NOMO-1 treated with DMSO at 0.1 percent for 48 hours (cell line): ENCODE data around the gene POLD3.
"Not testable (repeated sequence)": the region's sequence is repeated elsewhere in the genome, so short reads cannot be mapped to it uniquely, and the experiment has no call there.

Source experiments
- DNase-seq: peaks from one replicate; lab custom pipeline; 2025; ENCODE audit not compliant: unreplicated experiment; lab: John Stamatoyannopoulos, UW

POLD3 gene

DNA sequence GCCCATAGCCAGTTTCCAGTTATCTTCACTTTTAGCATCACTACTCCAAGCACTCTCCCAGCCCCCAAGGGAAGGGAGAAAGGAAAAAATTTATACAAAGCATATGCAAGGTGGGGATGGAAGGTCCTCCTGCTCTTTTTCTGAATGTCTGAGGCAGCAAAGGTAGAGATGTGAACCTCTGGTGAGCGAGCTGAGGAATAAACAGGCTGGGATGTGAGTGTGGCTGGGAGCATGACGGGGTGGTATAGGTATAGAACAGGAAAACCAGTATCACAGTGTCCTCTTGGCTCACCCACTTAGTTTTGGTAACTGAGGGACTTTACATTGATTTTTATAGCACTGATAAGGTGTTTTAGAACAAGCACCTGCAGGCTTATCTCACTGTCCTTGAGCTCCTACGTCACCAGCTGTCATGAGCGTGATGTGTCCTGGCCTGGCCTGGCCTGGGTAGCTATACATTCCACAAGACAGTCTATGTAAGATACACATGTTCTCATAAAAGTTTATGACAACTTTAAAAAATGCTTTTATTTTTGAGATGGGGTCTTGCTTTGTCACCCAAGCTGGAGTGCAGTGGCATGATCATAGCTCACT lies 10.3 kb upstream of the POLD3 start:
- DNase-seq: no peak

DNA sequence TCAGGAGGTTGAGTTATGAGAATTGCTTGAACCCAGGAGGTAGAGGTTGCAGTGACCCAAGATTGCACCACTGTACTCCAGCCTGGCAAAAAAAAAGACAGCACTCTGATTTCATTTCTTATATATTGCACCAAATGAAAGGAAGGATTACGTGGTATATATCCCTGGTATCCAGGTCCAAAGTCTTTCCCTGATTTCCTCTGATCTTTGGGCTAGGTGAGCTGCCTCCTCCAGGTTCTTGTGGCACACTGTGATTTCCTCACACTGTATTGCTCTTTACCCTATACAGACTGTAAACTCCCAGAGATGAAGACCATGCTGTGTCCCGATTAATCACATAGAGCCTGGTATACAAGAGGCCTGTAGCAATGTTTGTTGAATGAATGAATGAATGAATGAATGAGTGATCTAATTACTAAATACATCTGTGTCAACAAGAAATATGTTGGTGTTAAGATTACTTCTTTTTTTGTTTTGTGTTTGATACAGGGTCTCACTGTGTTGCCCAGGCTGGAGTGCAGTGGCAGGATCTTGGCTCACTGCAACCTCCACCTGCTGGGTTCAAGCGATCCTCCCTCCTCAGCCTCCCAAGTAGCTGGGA lies 9.3 kb upstream of the POLD3 start:
- no peak for DNase-seq

DNA sequence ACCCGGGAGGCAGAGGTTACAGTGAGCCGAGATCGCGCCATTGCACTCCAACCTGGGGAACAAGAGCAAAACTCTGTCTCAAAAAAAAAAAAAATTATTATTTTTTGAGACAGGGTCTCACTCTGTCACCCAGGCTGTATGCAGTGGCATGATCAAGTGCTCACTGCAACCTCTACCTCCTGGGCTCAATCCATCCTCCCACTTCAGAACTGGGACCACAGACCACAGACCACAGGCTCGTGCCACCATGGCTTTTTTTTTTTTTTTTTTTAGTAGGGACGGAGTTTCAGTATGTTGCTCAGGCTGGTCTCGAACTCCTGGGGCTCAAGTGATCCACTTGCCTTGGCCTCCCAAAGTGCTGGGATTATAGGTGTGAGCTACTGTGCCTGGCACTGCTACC lies 1.9 kb upstream of the POLD3 start:
- not testable (repeated sequence) for DNase-seq

DNA sequence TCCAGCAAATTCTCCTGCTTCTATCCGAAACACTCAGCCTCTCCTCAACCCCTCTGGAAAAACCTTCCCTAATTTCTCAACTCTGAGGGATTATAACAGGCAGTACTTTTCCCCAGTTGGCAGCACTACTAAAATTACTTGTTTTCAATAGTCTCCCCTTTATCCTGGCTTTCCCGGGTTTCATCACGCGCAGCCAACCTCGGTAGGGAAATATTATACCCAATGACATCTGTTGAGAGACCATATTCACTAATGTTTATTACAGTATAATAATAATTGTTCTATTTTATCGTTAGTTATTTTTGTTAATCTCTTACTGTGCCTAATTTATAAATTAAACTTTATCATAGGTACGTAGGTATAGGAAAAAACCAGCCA lies 330 bp upstream of the POLD3 start:
- DNase-seq: no peak

DNA sequence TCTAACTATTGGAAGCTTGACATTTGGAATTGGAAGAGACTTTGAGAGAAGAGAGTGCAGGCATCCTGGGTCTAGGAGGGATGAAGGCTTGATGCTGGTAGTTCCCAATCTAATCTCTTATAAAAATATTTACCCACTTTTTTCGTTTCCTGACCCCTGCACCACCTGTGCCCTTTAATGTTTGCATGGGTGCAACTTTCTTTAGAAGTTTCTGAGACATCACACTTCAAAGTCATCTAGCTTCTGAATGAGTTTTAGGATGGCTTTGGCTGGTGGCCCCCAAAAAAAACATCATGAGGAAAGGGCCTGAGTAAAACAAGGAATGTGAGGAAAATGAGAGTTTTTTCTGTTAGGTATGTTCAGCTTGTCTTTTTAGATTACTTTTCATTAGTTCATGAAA lies 1.1 kb downstream of the POLD3 start:
- DNase-seq: no peak

DNA sequence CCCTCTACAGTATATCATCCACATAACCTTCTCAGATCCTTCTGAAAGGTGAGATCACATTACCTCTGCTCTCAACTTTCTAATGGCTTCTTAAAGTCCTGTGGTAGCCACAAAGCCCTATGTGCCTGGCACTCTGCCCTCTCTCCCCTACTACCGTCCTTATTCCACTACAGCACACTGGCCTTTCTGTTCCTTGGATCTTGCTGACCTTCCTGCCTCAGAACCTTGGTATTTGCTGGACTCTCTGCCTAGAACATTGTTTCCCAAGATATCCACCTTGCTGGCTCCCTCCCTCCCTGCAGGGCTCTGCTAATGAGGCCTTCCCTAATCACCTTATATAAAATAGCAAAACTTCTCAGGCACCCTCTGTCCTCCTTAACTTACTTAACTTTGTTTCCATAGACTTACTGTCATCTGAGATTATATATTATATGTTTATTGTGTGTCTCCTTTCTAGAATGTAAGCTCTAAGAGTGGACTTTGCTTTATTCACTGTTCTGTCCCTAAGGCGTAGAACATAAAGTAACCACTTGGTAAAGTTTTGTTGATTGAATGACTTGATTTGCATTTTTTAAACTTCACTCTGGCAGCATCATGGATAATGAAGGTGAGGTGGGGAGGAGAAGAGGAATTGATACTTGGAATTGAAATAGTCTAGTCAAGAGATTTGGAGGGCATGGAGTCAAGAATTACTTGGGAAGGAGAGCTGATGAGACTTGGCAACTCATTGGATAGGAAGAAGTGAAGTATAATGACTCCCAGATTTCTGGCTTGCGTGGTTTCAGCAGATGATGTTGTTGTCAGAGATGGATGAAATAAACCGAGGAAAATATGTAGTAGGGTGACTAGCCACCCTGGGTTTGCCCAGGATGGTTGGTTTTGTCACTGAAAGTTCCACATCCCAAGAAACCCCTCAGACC lies 10.5 kb downstream of the POLD3 start:
- DNase-seq: no peak

DNA sequence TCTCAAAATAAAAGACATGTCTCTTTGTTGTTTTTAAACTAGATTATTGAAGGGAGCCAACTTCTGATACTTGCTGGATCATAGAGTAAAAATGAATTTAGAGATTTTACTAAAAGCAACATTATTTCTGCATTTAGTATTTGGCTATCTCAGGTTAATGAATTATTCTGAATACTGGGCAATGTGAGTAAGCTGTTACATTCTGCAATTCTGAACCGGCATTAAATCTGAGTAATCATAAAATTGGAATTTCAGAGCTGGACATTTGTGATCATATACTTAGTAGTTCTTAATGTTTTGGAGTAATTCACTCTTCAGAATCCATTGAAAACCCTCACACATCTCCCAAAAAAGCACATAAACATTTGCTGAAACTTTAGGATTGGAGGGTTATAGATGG lies 11.5 kb downstream of the POLD3 start:
- DNase-seq: no peak

DNA sequence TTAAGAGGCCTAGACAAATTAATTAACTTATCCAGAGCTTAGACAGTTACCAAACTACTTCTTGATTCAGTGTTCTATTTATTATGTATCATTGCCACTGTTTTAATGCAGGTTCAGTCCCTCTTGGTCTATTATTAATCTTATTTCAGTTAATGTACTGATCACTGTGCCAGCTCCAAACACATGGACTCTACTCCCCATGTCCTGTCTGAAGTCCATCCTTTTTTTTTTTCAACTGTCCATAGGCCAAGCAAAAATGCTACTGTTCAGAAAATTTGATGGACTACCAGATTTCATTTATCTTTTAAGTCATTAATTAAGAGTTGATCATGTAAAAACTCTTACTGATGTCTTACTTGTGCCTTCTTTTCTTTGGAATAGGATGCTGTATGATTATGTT lies 11.9 kb downstream of the POLD3 start:
- DNase-seq: no peak

DNA sequence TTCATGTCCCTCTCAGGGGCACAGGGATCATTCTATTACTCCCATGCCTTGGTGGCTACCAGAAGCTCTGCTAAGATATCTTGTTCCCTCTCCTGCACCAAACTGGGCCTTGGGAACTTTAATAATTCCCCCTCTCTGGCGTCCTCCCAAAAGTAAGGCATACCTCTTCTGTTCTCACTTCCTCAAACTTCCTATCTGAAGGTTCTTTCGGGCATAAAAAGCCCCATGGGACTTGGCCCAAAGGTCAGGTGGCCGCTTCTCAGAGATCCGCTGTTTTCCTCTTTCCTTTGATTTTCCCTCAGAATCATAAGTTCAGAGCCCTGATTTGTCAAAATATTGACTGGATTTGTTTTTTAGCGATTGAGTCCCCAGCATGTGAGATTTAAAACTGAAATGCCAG lies 13.0 kb downstream of the POLD3 start:
- no peak for DNase-seq

DNA sequence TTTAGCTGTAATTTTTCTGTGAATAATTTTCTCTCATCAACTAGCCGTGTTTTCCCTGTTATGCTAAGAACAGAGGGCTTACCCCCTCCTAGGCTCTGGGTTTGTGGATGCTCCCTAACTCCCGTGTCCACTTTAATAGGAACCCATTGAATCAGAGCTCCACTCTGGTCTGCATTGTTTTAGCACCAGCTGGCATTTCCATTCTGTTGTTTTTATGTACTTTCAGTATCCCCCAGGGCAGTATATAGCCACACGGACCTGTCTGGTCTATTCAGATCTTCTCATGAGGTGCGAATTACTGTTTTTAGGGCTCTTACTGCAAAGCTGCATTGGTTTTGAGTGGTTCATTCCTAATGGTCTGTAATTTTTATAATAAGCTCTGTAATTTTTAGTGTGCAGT lies 16.0 kb downstream of the POLD3 start:
- DNase-seq: no peak

DNA sequence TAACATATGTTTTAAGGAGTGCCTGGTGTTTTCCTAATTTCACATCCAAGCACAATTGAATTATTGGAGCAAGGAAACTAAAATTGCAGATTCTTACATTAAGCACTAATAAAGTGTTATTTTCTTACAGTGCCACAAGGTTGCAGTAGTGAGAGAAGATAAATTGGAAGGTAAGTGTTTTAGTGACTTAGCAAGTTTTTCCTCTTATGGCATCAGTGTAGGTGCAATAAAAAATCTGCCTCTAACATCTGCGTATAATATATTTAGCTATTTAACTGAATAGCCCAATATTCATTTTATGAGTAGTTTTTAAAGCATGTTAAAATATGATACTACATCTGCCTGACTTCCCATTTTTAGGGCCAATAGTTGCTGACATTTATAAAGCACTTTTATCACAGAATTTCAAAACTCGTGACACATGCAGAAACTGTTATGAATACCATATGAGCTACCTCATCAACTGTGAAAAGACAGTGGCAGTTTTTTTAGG lies 19.0 kb downstream of the POLD3 start:
- DNase-seq: peak; percentile 34

DNA sequence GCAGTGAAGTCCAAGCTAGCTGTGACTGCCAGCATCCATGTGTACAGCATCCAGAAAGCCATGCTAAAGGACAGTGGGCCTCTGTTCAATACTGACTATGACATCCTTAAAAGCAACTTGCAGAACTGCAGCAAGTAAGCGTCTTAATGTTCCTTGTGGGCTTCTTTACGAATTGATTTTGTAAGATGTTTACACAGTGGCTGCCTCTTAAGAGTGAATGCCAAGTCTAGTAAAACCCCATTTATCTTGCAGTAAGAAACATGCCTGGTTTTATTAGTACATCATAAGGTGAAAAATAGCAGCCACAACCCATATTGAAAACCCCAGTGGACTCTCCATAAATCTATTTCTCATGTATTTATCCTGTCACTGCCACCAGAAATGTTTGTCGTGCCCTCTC lies 20.5 kb downstream of the POLD3 start:
- no peak for DNase-seq

DNA sequence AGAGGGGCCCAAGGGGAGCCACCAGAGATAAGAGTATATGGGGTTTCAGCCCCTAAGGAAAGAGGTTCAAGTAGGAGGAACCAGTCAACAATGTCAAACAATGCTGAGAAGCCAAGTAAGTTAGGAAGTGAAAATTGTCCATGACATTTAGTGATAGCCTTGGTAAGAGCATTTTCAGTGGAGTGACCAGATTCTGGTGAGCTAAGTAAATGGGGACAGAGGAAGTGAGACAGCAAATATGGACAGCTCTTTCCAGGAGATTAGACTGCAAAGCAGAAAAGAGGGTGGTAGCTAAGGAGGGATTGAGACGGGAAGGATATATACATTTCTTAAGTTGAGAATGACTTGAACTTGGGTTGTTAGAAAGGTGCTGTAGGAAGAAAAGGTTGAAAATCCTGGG lies 22.9 kb downstream of the POLD3 start:
- DNase-seq: no peak

DNA sequence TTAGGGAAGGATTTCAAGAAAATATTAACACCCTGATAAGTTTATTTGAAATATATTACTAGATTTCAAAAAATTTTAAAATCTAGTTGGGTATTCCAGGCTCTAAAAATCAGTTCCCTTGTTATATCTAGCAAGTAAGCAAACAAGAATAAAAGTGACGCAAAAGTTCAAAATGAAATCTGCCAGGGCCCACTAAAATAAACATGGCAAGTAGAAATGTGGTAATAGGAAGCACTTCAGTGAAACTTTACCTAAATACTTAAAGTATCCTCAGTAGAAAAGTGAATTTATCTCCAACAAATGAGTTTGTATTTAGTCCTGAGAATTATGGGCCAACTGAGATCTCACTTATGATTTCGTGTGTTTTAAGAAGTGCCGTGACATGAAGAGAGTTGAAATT lies 23.6 kb downstream of the POLD3 start:
- no peak for DNase-seq

DNA sequence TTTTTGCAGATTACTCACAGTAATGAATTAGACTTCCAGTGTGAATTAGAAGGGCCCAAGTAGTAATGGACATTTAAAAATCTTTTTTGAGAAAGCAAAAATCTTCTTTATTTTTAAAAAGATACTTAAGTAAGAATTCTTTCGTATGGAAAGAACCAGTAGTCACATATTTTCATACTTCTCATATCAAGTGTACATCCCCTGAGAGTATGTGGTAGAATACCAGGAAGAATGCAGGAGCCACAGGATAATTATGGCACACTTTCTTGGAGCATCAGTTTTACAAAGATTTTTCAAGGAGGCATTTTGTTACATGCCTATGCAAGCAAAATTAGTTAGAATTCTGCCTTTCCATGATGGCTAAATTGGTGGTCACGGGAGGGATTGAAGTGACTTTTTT lies 28.1 kb downstream of the POLD3 start:
- DNase-seq: no peak

DNA sequence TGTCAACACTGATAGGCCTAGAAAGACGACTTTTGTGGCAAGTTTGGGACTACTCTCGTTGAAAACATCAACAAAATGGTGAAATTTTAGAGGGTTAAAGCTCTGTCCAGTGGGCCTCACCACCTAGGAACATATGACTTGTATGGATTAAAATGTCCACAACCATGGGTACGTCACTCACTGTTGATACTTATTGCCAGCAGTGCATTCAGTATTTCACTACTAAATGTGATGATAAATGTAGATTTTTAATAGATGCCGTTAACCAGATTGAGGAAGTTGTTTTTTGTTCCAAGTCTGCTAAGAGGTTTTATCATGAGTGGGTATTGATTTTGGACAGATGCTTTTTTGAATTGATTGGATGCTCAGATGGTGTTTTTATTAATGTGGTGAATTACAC lies 33.7 kb downstream of the POLD3 start:
- DNase-seq: no peak

DNA sequence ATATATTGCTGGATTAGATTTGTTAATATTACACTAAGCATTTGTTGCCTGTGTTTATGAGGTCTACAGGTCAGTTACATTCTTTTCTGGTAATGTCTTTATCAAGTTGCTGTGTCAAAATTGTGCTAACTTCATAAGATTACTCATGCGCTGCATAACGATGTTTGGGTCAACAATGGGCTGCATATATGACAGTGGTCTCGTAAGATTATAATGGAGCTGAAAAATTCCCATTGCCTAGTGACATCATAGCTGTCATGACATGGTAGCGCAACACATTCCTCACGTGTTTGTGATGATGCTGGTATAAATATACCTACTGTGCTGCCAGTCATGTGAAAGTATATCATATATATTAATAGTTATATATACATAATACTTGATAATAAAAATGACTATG lies 34.2 kb downstream of the POLD3 start:
- DNase-seq: no peak

DNA sequence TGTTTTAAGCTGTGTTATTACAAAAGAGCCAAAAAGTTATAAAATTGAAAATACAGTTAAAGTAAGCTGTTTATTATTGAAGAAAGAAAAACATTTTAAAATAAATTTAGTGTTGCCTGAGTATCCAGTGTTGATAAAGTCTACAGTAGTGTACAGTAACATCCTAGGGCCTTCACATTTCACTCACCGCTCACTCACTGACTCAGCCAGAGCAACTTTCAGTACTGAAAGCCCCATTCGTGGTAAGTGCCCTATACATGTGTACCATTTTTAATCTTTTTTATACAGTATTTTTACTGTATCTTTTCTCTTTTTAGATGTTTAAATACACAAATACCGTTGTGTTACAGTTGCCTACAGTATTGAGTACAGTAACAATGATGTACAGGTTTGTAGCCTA lies 35.0 kb downstream of the POLD3 start:
- DNase-seq: no peak

DNA sequence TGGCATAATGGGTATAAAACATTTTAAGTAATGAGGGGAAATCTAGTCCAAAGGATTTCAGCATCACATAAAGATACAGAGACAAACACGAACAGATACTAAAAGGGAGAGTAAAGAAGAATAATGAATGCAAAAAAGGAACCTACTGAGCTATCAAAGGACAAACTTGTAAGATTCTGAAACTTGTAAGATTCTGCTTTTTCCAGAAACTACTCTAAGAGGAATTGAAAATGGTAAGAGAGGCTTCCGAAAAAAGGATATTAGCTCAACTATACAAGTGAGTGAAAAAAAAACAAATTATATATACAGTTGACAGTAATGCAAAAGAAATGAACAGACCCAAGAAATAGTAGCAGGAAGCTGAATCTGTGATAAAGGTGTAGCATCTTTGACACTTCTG lies 37.7 kb downstream of the POLD3 start:
- DNase-seq: no peak

DNA sequence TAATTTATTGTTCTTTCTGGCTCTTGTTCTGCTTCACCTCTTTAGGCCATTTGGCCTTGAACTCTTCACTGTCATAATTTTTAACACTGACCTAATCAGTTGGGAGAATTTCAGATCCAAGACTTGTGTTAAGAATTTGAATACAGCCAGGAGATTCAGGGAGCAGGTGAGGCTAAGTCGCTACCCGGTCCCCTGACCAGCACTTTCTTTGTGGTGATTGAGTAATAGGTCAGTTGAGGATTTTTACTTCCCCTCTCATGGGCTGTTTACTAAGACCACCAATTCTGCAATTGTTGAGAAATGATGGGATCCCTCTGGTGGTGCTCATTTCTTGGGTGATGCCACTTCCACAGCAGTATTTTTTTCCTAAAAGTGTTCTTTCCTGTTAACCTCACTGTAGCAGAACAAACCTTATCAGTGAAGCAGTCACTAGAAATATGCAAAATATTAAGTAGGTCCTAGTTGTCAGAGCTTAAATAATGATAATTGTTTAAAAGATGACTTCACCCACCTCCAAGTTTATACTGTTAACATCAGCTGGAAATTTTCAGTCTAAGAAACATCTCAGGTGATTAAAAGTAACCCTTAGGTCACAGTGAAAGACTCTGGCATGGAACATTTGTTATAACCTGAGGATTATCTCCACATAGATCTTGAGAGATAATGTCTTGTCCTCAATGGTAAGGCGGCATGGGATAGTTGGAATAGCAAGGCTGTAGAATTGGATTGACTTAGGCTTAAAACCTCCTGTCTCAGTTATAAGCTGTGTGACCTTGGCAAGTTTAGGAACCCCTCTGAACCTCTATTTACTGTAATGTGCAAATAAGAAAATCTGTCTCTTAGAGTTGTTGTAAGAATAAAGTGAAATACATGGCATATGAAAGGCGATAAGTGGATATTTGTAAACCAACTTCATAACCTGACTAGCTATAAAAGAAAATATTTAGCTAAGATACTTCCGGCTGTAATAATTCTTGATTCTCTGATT lies 41.3 kb downstream of the POLD3 start:
- no peak for DNase-seq

DNA sequence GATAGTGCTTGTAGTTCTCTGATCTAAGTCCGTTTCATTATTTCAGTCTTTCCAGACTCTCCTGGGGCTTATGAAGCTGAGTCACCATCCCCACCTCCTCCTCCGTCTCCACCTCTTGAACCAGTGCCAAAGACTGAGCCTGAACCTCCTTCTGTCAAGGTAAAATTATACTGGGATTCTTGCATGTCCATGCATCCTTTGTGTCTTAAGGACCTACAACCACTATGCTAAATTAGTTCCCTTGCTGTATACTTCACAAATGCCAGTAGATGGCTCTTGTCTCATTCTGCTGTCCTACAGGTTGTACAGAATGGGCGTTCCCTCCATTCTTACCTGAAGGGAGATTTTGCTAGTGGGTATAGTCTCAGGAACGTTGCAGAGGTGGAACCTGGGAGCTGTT lies 42.2 kb downstream of the POLD3 start:
- DNase-seq: no peak
